Left lung (tissue), 14 donors: Measurements from ENCODE around the gene CLHC1. TPM values are rescaled to one million over a fixed set of nuclear protein-coding genes. Genes with fewer than 3 reads are reported as not detected.
A peak's percentile ranks its signal among the peaks of the same experiment; 100 is the strongest.
"Not testable (repeated sequence)": the region's sequence is repeated elsewhere in the genome, so short reads cannot be mapped to it uniquely, and the experiment has no call there.

ENCODE experiments used
- ATAC-seq: fragments of 200-7000 bp; cut with Tn5 transposase; one replicate; pipeline ENCODE4 v1.9.1; 2020; ENCODE audit warnings: moderate library complexity
- DNase-seq, 4 donors: peaks; one replicate each; pipeline ENCODE4 v3.0.0-alpha.2; 2013 to 2020
- H3K27ac ChIP-seq, 2 donors: fragments of 200-600 bp; sonication (generic) in 1 of 2; one replicate each; pipeline versions ENCODE4 v1.5.0 to v1.8.0; 2020 to 2021
- H3K27me3 ChIP-seq, 2 donors: fragments of 200-600 bp; sonication (generic) in 1 of 2; one replicate each; pipeline versions ENCODE4 v1.5.0 to v1.8.0; 2020 to 2021
- H3K36me3 ChIP-seq, 2 donors: fragments of 200-600 bp; sonication (generic) in 1 of 2; one replicate each; pipeline versions ENCODE4 v1.5.0 to v1.8.0; 2020 to 2021
- H3K4me1 ChIP-seq, 2 donors: fragments of 200-600 bp; one replicate each; pipeline ENCODE4 v1.8.0; 2021
- H3K4me3 ChIP-seq, 2 donors: fragments of 200-600 bp; sonication (generic) in 1 of 2; one replicate each; pipeline versions ENCODE4 v1.5.0 to v1.8.0; 2020 to 2021; ENCODE audit warnings: mild to moderate bottlenecking in 1 of 2
- H3K9me3 ChIP-seq, 2 donors: fragments of 200-600 bp; sonication (generic) in 1 of 2; one replicate each; pipeline versions ENCODE4 v1.5.0 to v1.8.0; 2020 to 2021
- intact Hi-C, 2 donors: fragments of 100-400 bp; cut with DNase I; formaldehyde crosslinking; loops; one replicate each; pipeline versions ENCODE4 v1.11.2 to v1.14.2; 2022
- long read RNA-seq, 12 donors: library from polyadenylated mRNA in 2 of 12; unstranded in 2 of 12; transcript quantifications; one replicate each; pipeline ENCODE4 v2.0.0 and lab custom pipeline, GENCODE V29; 2019 to 2026
- polyA plus RNA-seq, 6 donors: library from polyadenylated mRNA; unstranded; fragments of 120-200 nt; gene quantifications; one replicate each; pipeline ENCODE4 v1.2.1, GENCODE V29; 2013; ENCODE audit not compliant: insufficient read length in 6 of 6
- total RNA-seq, 2 donors: library from RNA; stranded (reverse); fragmentation: NEBNext Ultra II Directional; extraction: Animal tissue kit (Norgen Biotek cat#: 25700); gene quantifications; one replicate each; pipeline ENCODE4 v1.2.1, GENCODE V29; 2021
- TF ChIP-seq, protein P1 (sequence below), 2 donors: fragments of 200-600 bp; sonication (generic) in 1 of 2; IDR thresholded peaks; one replicate each; pipeline versions ENCODE4 v1.5.0 to v1.8.0; 2021; ENCODE audit warnings: antibody characterized with exemption in 2 of 2
- donor health status: DM: no; HTN: yes; CAD: no.
- donor health status: DM: no; HTN: no; CAD: no.

The CLHC1 gene
- total RNA-seq (1 to 10 TPM; 9.2 to 9.7 TPM), polyA plus RNA-seq (10 to 100 TPM; 19.6 to 41.2 (median 31.4) TPM)
- long read RNA-seq, donor 1, partial matches to known transcripts: 4,046 of 9,736 reads
- long read RNA-seq, donor 1, other reads (novel, unspliced or antisense): 5,690 of 9,736 reads
- long read RNA-seq, donor 2, partial matches to known transcripts: 4,496 of 10,338 reads
- long read RNA-seq, donor 2, other reads (novel, unspliced or antisense): 5,842 of 10,338 reads
- long read RNA-seq, donor 3, partial matches to known transcripts: 3,474 of 8,030 reads
- long read RNA-seq, donor 3, other reads (novel, unspliced or antisense): 4,556 of 8,030 reads
- long read RNA-seq, donor 4: 0 reads
- long read RNA-seq, donor 5, partial matches to known transcripts: 3,200 of 7,272 reads
- long read RNA-seq, donor 5, other reads (novel, unspliced or antisense): 4,072 of 7,272 reads
- long read RNA-seq, donor 6, partial matches to known transcripts: 4,261 of 10,246 reads
- long read RNA-seq, donor 6, other reads (novel, unspliced or antisense): 5,985 of 10,246 reads
- long read RNA-seq, donor 7, partial matches to known transcripts: 2,403 of 5,429 reads
- long read RNA-seq, donor 7, other reads (novel, unspliced or antisense): 3,026 of 5,429 reads
- long read RNA-seq, donor 8, partial matches to known transcripts: 2,621 of 5,102 reads
- long read RNA-seq, donor 8, other reads (novel, unspliced or antisense): 2,481 of 5,102 reads
- long read RNA-seq, donor 9: 0 reads
- long read RNA-seq, donor 10: 0 reads
- long read RNA-seq, donor 11: 0 reads
- long read RNA-seq, donor 12, partial matches to known transcripts: 2,739 of 7,097 reads
- long read RNA-seq, donor 12, other reads (novel, unspliced or antisense): 4,358 of 7,097 reads

DNA sequence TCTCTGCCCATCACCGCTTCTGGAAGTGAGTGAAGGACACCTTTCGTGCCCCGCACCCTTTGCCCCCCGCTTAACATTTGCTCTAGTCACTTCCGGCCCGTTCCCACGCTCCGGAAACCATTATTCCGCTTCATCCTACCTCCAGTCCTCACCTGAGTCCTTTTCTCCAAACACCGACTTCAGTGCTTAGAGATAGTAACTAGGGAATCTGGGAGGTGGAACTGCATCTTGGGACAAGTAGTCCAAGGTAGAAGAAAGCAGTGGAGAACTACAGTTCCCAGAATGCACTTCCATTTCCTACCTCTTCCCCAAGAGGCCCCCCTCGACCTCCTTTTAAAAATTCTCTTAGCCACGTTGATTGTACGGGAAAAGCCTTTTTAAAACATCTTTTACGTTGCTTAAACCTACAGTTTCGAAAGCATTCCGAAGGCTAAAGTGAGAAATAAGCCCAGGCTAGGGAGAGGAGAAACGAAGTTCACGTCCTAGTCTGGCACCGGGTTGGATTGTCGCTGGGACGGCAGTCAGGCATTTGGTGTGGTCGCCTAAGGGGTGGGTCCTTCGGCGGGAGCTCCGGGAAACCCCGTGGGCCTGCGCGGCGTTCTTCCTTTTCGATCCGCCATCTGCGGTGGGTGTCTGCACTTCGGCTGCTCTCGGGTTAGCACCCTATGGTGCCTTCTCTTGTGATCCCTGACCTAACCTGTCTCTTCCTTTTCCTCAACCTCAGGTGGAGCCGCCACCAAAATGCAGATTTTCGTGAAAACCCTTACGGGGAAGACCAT lies at the start of gene CLHC1, which contains the start of gene RPS27A:
Gene CLHC1 (minus strand): TSS at position 210 of the 779 bp plus-strand sequence. CDS start 9,882 bp downstream, outside the sequence.
Gene RPS27A (plus strand): TSS at position 605 of the 779 bp plus-strand sequence. CDS start 137 bp downstream, at position 742.
- peak; percentile 96 for ATAC-seq
- Histone ChIP-seq H3K27me3 (no peaks in the 10 kb centered on the region), H3K4me1 (peaks cover 11 to 49% of the 10 kb centered on the region in 2 donors), H3K4me3 (peak within 1 kb of the TSS; percentile 70 to 77), H3K27ac (peak within 1 kb of the TSS; percentile 90 to 92), H3K36me3 (peaks cover 0 to 35% of the 10 kb centered on the region in 2 donors), H3K9me3 (no peaks in the 10 kb centered on the region)
- intact Hi-C loops: no loop called here
- TF ChIP-seq, protein P1, sequence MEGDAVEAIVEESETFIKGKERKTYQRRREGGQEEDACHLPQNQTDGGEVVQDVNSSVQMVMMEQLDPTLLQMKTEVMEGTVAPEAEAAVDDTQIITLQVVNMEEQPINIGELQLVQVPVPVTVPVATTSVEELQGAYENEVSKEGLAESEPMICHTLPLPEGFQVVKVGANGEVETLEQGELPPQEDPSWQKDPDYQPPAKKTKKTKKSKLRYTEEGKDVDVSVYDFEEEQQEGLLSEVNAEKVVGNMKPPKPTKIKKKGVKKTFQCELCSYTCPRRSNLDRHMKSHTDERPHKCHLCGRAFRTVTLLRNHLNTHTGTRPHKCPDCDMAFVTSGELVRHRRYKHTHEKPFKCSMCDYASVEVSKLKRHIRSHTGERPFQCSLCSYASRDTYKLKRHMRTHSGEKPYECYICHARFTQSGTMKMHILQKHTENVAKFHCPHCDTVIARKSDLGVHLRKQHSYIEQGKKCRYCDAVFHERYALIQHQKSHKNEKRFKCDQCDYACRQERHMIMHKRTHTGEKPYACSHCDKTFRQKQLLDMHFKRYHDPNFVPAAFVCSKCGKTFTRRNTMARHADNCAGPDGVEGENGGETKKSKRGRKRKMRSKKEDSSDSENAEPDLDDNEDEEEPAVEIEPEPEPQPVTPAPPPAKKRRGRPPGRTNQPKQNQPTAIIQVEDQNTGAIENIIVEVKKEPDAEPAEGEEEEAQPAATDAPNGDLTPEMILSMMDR (IDR thresholded peaks at IDR 0.05): no peak
- DNase-seq: peak; percentile 93 to 97 (median 94)

- not testable (repeated sequence) for DNase-seq, H3K27ac ChIP-seq, H3K27me3 ChIP-seq, ATAC-seq, H3K9me3 ChIP-seq, H3K36me3 ChIP-seq, H3K4me3 ChIP-seq
- intact Hi-C loops: loop anchor here in 1 of 2 donors (10.0 kb wide), 1 partner anchor 134 kb away; the partner anchor contains the start of gene CCDC88A
- H3K4me1 ChIP-seq: peaks cover 0 to 14% of the 10 kb centered on the region in 2 donors
Measured at GRCh38 chr2:55280851-55281546, 48.9 kb upstream of the CLHC1 start.

GRCh38 chr2:55279859-55280424 lies 47.8 kb upstream of the CLHC1 start:
- not testable (repeated sequence) for DNase-seq, ATAC-seq, H3K4me3 ChIP-seq, H3K27me3 ChIP-seq, H3K9me3 ChIP-seq, H3K36me3 ChIP-seq, H3K27ac ChIP-seq
- H3K4me1 ChIP-seq: peaks cover 0 to 14% of the 10 kb centered on the region in 2 donors
- intact Hi-C loops: loop anchor here in 1 of 2 donors (10.0 kb wide), 1 partner anchor 135 kb away; the partner anchor contains the start of gene CCDC88A

DNA sequence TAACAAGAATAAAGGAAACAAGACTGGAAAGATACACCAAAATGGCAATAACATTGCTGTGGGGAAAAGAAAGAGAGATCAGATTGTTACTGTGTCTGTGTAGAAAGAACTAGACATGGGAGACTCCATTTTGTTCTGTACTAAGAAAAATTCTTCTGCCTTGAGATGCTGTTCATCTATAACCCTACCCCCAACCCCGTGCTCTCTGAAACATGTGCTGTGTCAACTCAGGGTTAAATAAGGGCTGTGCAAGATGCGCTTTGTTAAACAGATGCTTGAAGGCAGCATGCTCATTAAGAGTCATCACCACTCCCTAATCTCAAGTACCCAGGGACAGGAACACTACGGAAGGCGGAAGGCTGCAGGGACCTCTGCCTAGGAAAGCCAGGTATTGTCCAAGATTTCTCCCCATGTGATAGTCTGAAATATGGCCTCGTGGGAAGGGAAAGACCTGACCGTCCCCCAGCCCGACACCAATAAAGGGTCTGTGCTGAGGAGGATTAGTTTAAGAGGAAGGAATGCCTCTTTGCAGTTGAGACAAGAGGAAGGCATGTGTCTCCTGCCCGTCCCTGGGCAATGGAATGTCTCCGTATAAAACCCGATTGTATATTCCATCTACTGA lies 47.2 kb upstream of the CLHC1 start:
- ATAC-seq, intact Hi-C loops, H3K36me3 ChIP-seq, H3K9me3 ChIP-seq, H3K4me3 ChIP-seq, DNase-seq, H3K27ac ChIP-seq, H3K27me3 ChIP-seq: not testable (repeated sequence)
- peaks cover 0 to 14% of the 10 kb centered on the region in 2 donors for H3K4me1 ChIP-seq

DNA sequence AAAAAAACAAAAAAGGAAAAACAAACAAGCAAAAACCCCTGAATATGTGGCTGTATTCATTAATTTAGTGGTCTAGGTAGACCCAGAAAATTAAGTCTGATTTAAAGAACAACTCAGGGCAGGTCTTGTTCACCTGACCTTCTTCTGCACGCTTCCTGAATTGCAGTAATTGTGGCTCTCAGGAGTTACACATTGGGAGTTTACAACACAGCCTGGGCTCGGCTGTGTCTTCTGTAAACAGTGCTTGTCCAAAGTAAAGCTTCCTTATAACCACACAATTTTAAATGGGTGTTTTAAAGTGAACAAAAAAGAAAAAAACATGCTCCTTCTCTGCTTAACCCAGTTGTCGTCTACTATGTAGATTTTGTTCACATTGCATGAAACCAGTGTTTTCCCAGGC lies 45.2 kb upstream of the CLHC1 start:
- Histone ChIP-seq H3K4me1 (peaks cover 0 to 4% of the 10 kb centered on the region in 2 donors), H3K27me3 (no peaks in the 10 kb centered on the region), H3K36me3 (no peaks in the 10 kb centered on the region), H3K27ac (no peak overlapping the region), H3K4me3 (no peak overlapping the region), H3K9me3 (no peaks in the 10 kb centered on the region)
- ATAC-seq (no peak), DNase-seq (no peak)
- intact Hi-C loops: no loop called here
- TF ChIP-seq, protein P1 (IDR thresholded peaks at IDR 0.05): no peak

DNA sequence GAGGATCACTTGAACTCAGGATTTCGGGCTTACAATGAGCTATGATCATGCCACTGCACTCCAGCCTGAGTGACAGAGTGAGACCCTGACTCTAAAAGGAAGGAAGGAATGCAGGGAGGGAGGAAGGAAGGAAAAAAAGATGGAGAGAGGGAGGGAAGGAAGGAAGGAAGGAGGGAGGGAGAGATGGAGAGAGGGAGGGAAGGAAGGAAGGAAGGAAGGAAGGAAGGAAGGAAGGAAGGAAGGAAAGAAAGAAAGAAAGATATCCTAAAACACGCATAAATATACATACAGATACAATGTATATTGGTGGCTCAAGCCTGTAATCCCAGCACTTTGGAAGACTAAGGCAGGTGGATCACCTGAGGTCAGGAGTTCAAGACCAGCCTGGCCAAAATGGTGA lies 42.3 kb upstream of the CLHC1 start:
- H3K9me3 ChIP-seq, H3K4me3 ChIP-seq, DNase-seq, H3K36me3 ChIP-seq, intact Hi-C loops, H3K27ac ChIP-seq, H3K27me3 ChIP-seq, H3K4me1 ChIP-seq, ATAC-seq: not testable (repeated sequence)
